Inflammatory macrophage treated with lipopolysaccharide for 4 hours (primary cell): ENCODE data around the gene TTI1.

Experiments used
- DNase-seq: peaks from one replicate; pipeline ENCODE4 v3.0.0-alpha.2; 2020

Gene TTI1

GRCh38 chr20:37958856-37959520, 74.3 kb downstream of the TTI1 start:
- DNase-seq: no peak

DNA sequence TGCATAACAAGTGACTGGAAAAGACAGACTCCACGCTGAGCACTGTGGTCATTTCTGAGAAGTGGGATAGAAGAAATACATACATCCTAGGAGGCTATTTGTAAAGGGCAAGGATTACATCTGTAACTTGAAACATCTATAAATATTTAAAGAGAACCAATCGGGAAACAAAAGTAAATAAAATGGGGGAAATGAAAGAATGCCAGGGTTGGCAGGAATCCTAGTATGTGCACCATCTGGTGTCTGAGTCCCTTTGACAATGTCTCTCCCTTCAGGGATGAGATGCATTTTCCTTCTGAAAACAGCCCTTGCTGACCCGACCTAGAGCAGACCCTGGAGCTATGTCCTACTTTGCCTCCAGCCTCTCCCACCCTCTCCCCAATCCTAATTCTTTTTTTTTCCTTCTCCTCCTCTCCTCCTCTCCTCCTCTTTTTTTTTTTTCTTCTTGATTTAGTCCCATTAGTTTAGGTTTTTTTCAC, 77.1 kb downstream of the TTI1 start:
- no peak for DNase-seq

DNA sequence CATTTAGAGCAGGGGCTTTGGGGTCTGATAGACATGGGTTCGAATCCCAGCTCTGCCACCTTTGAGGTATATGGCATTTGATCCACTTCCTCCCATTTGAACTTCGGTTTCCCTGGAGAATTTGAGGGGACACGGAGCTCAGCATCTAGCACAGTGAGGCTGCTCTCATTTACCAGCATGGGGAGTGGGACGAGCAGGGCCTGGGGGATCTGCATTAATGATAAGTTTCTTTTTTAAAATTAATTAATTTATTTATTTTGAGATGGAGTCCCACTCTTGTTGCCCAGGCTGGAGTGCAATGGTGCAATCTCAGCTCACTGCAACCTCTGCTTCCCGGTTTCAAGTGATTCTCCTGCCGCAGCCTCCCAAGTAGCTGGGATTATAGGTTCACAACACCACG, 77.7 kb downstream of the TTI1 start:
- DNase-seq: no peak

DNA sequence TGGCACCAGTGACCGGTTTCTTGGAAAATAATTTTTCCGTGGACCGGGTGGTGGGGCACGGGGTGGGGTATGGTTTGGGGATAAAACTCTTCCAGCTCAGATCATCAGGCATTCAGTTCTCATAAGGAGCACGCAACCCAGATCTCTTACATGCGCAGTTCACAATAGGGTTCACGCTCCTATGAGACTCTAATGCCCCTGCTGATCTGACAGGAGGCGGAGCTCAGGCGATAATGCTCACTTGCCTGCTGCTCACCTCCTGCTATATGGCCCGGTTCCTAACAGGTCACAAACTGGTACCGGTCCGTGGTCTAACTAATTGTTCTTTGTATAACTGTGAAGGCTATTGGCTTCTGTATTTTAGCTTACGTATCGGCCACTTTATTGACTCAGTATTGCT, 78.6 kb downstream of the TTI1 start:
- DNase-seq: no peak

- DNase-seq: no peak
These were observed 79.1 kb downstream of the TTI1 start for GRCh38 chr20:37954190-37954589.

- no peak for DNase-seq
These were observed 84.3 kb downstream of the TTI1 start for GRCh38 chr20:37948956-37949355.

GRCh38 chr20:37947943-37948342, 85.3 kb downstream of the TTI1 start:
- no peak for DNase-seq

- DNase-seq: no peak
These were observed 86.3 kb downstream of the TTI1 start for GRCh38 chr20:37946946-37947345.

- no peak for DNase-seq
These were observed 88.1 kb downstream of the TTI1 start for GRCh38 chr20:37945091-37945547.

DNA sequence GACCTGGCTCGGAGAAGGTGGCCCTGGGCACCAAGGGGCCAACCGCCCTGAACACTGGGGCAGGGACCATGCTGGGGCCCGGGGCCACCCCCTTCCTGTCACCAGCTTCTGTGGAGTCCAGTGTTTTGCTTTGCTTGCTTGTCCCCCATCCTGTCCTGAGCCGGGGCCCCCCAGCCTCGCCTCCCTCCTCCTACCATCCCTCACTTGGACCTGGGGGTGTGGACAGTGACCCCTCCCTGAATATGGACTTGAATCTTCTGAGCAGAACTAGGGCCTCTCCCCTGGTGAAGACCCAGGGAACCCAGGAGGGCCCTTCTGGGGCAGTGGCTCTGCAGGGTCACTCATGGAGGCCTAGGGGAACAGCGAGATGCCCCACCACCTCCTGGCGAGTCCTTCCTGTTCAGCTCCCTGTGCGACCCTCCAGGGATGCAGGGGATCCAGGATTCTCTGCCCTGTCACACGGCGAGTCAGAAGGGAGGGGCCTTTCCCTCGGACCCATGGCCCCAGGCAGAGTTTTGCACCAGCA, 88.7 kb downstream of the TTI1 start:
- DNase-seq: no peak

DNA sequence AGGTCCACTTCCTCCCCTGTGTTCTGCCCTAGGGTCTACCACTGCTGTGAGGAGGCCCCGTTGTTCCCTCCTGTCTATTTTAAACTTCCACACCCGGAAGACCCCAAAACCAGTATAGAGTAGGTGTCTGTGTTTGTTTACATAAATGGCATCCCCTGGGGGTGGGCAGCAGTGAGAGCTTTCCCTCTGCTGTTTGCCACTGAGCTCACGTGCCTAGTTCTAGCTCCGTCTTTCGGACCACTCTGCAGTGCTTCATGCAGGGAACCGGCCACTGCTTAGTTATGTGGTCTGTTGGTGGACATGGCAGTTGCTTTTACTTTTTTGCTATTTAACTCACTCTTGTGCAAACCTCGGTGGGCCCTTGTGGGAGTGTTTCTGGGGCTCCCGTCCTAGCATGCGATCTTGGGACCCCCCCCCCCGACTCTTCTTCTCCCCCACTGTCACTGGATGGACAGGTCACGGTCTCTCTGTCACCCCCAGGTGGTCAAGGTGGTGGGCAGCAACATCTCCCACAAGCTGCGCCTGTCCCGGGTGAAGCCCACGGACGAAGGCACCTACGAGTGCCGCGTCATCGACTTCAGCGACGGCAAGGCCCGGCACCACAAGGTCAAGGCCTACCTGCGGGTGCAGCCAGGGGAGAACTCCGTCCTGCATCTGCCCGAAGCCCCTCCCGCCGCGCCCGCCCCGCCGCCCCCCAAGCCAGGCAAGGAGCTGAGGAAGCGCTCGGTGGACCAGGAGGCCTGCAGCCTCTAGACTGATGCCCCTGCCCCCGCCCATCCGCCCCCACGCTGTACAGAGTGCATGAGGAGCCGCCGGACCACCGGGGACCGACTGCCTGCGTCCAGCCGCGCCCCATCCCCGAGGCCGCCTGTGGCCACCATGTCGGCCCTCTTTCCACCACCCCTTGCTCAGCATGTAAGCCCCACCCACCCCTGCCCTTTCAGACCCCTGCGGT, 89.5 kb downstream of the TTI1 start:
- DNase-seq: no peak

GRCh38 chr20:37943033-37943432, 90.2 kb downstream of the TTI1 start:
- DNase-seq: no peak

DNA sequence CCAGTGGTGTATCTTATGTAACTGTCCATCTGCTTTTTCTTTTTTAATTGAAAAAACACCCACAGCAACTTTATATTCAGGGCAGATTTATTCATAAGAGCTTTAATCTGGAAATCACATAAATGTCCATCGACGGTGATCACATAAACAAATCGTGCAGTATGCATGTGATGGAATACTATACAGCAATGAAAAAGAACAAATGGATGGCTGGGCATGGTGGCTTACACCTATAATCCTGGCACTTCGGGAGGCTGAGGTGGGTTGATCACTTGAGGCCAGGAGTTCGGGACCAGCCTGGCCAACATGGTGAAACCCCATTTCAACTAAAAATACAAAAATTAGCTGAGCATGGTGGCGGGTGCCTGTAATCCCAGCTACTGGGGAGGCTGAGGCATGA, 91.3 kb downstream of the TTI1 start:
- no peak for DNase-seq

DNA sequence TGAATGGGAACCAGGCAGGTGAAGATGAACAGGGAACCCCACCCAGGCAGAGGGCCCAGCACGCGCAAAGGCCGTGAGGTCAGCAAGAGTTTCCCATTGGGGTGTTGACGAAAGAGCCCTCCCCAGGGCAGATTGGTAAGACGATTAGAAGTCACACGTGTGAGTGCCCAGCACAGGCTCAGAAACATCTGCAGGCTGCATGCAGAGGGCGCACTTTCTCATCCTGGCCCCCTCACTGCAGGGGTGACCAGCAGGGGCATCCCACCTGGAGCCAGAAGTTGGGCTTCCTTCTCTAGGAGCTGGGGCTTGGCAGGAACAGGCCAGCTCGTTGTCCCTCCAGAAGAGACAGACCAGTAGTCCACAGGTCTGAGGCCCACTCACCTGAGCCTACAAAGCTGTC, 91.9 kb downstream of the TTI1 start:
- DNase-seq: no peak

DNA sequence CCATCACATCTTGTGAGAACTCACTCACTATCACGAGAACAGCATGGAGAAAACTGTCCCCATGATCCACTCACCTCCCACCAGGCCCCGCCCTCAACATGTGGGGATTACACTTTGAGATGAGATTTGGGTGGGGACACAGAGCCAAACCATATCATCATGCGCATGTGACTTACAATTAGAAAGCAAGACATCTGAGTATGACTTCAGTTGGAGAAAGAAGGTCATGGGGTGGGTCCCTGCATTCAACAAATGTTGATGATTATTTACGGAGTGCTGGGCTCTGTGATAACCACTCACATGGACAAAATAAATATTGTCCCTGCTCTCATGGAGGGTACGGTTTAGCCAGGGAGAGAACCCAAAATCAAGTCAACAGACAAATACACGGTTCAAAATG, 92.4 kb downstream of the TTI1 start:
- DNase-seq: no peak

GRCh38 chr20:37939701-37940560, 93.3 kb downstream of the TTI1 start:
- DNase-seq: no peak

- no peak for DNase-seq
These were observed 94.3 kb downstream of the TTI1 start for GRCh38 chr20:37938954-37939353.

DNA sequence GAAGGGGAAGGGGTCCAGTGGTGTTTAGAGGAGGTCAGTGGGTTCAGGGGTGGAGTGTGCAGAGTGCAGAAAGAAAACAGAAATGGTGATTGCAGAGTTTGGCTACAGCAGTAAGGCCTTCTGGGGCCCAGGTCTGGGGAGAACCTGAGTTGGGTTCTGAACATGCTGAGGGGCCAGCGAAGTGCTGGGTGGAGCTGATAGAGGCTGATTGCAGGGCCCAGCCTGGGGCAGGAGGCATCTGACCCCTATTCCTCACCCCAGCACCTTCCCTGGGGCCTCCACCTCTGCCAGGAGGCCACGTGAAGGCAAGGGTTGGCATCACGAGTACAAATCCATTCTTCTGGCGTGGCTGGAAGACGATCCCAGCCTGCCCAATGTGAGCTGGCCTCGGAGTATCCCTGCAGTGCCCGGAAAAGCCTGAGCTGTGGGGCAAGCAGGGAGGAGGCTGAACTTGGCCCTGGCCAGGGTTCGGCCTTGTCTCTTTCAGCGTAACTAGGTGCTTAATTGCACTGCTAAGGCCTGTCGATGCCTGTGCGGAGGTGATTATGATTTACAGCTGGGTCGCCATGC, 95.0 kb downstream of the TTI1 start:
- no peak for DNase-seq

DNA sequence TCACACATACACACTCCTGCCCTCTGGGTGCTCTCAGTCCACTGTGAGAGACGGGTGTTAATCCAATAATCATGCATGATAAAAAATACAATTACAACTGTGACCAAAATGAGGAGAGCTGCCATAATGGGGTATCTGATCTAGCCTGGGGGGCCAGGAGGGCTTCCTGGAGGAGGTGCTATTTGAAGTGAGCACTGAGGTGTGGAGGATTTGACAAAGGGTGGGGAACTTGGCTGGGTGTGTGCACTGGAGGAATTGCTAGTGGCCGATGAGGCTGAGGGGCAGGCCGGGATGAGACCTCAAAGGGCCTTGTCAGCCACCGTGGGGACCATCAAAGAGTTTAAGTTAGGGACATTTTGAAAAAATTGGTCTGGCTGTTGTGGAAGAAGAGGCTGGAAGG, 95.6 kb downstream of the TTI1 start:
- no peak for DNase-seq

DNA sequence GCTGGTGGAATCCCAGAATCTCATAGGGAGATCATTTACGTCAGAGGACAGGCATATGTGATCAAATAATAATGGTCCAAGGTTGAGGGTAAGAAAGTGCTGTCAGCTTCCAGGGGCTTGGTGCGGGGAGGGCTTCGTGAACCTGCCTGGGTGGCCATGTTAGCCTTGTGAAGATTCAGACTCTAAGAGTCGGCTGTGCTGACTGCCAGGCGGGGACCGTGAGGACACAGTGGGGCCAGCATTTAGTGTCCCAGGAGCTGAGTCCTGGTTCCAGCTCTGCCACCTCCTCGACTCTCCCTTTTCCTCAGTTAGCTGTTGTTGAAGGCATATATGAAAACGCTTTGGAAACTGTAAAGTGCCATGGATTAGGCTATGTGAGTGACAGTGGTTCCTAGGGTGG, 96.8 kb downstream of the TTI1 start:
- no peak for DNase-seq

DNA sequence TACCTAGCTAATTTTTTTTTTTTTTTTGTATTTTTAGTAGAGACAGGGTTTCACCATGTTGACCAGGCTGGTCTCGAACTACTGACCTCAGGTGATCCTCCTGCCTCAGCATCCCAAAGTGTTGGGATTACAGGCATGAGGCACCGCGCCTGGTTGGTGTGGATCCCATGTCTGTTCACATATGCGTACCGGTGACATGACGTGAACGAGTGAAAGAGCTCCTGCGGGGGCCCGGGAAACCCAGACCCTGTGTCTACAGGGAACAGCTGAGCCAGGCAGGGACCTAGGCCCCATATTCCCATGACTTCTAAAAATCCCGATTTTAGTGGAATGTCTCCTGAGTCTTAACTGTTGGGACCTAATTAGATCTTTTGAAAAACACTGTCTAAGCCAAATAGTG, 97.2 kb downstream of the TTI1 start:
- DNase-seq: no peak

DNA sequence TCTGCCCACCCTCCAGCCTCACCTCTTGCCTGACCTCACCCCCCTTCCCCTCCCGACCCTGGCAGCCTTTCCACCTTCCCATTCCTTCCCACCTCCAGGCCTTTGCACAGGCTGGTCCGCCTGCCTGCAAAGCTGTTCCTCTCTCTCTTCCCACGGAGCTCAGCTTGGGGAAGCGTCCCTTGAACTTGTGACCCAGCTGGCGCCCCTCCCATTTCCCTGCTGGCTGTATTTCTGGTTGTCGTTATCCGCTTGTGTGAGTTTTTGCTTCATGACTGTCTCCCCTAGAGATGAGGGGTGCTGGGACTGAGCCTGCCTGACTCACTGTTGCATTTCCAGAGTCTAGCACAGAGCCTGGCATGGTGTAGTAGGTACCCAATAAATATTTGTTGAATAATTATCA, 97.8 kb downstream of the TTI1 start:
- DNase-seq: peak; percentile 48
